ENCODE measurements around the gene TIAM2.
"Not testable (repeated sequence)": the region's sequence is repeated elsewhere in the genome, so short reads cannot be mapped to it uniquely, and the experiment has no call there.

Gene TIAM2

DNA sequence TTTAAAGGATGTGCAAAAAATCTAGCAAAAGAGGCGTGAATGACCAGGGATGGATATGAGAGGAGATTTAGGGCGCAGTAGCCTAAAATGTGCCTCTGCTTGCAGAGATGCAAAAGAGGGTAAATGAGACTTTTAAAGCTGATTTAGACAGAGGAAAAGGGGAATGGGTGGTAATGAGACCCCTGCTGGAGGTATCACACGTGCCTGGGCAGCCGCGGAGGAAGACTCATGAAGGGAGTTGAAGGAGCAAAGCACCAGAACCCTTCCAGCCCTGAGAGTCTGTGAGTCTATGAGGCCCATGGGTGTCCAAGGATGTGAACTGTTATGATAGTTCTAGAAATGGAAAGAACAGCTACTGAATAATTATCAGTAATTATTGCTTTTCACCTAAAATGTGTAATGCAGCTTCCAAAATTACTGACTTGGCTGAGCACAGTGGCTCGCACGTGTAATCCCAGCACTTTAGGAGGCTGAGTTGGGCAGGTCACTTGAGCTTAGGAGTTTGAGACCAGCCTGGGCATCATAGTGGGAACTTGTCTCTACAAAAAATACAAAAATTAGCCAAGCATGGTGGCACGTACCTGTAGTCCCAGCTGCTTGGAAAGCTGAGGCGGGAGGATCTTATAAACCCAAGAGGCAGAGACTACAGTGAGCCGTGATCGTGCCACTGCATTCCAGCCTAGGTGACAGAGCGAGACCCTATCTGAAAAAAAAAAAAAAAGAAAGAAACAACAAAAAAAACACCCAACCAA is 38.2 kb upstream of the TIAM2 start:
- Histone ChIP-seq H3K9me3 (no peaks in the 10 kb centered on the region), H3K4me1 (ENCODE audit: control insufficient read depth in 1 of 2, insufficient read depth in 1 of 2, low read depth in 1 of 2, low read length in 1 of 2) (no peaks in the 10 kb centered on the region), H3K36me3 (no peaks in the 10 kb centered on the region), H3K4me3 (ENCODE audit: low read depth in 1 of 2, low read length in 1 of 2) (no peak overlapping the region), H3K27ac (no peak overlapping the region), H3K27me3 (no peaks in the 10 kb centered on the region)
- TF ChIP-seq, protein P1, sequence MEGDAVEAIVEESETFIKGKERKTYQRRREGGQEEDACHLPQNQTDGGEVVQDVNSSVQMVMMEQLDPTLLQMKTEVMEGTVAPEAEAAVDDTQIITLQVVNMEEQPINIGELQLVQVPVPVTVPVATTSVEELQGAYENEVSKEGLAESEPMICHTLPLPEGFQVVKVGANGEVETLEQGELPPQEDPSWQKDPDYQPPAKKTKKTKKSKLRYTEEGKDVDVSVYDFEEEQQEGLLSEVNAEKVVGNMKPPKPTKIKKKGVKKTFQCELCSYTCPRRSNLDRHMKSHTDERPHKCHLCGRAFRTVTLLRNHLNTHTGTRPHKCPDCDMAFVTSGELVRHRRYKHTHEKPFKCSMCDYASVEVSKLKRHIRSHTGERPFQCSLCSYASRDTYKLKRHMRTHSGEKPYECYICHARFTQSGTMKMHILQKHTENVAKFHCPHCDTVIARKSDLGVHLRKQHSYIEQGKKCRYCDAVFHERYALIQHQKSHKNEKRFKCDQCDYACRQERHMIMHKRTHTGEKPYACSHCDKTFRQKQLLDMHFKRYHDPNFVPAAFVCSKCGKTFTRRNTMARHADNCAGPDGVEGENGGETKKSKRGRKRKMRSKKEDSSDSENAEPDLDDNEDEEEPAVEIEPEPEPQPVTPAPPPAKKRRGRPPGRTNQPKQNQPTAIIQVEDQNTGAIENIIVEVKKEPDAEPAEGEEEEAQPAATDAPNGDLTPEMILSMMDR (IDR thresholded peaks at IDR 0.05), result no peak

DNA sequence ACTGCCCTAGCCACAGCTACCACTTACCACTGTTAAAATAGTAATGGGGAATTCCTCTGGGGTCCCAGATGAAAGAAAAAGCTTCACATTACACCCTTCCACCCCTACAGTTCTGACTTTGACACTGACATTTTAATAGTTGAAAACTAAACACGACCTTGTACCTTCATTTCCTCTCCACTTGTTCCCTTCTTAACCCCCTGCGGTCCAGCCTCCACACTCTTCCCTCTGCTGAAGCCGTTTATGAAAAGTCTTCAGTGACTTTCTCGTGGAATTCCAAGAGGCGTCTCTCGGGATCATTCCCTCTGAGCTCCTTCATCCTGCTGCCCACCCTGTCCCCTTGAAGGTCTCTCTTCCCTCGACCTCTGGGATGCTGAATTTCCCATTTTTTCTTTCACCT is 36.6 kb upstream of the TIAM2 start:
- no peaks in the 10 kb centered on the region for H3K4me1 ChIP-seq (ENCODE audit: control insufficient read depth in 1 of 2, insufficient read depth in 1 of 2, low read depth in 1 of 2, low read length in 1 of 2)
- TF ChIP-seq, protein P1 (IDR thresholded peaks at IDR 0.05), result no peak
- no peak overlapping the region for H3K27ac ChIP-seq
- no peaks in the 10 kb centered on the region for H3K36me3 ChIP-seq
- no peaks in the 10 kb centered on the region for H3K27me3 ChIP-seq
- no peaks in the 10 kb centered on the region for H3K9me3 ChIP-seq
- H3K4me3 ChIP-seq (ENCODE audit: low read depth in 1 of 2, low read length in 1 of 2), result no peak overlapping the region

DNA sequence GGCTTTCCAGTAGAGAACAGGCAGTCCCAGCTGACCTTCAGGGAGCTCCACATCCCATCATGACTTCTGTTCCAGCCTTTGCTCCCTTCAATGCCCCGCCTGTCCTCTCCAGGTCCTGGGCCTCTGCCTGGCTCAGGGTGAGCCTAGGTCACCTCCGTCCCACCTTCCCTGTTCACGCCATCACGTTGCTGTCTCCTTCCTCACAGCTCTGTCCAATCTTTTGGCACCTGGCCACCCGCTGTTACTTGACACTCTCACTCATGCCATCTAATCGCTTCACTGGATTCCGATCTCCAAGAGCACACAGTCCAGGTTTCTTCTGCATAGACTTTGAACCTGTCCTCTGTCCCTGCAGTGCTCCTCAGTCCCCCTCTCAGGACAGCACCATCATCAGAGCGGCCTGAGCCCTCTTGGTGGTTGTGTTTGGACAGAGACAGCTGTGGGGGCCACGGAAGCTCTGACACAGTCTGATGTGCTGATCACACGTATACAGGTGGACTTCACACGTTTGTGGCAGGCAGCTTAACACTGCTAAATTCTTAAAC is 34.7 kb upstream of the TIAM2 start:
- TF ChIP-seq, protein P1 (IDR thresholded peaks at IDR 0.05), result no peak

DNA sequence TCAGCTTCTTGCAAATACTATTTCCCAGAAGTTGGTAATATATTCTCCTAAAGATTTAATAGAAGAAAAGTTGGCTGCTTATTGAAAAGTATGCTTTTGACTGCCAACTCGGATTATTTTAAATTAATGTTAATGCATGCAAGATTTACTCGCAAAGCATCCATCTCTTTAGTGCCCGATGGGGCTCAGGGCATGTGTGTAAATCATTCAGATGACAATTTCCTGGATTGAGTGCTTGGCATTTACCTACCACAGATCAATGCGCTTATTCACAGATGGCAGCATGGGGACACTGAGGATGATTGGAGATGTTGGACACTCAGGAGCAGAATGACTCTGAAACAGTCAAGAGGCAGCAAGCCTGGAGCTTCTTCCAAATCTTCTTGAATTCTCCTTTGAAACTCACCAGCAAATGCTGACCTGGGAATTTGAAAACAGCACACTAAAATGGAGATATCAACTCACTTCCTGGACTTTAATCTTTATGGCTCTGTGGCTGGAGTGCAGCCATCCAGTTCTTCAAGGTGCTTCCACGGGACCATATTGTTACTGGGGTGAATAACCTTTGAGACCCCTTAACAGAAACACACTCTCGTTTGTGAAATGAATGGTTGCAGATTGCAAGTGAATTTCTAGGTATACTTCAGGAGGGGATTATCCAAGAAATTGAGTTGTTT is 34.1 kb upstream of the TIAM2 start:
- Histone ChIP-seq H3K4me1 (ENCODE audit: control insufficient read depth in 1 of 2, insufficient read depth in 1 of 2, low read depth in 1 of 2, low read length in 1 of 2) (no peaks in the 10 kb centered on the region), H3K4me3 (ENCODE audit: low read depth in 1 of 2, low read length in 1 of 2) (no peak overlapping the region), H3K36me3 (no peaks in the 10 kb centered on the region), H3K27ac (no peak overlapping the region), H3K27me3 (no peaks in the 10 kb centered on the region), H3K9me3 (no peaks in the 10 kb centered on the region)
- TF ChIP-seq, protein P1 (IDR thresholded peaks at IDR 0.05), result no peak

More for the DNA sequence above, 34.7 kb upstream of the TIAM2 start:
- Histone ChIP-seq H3K4me3 (ENCODE audit: low read depth in 1 of 2, low read length in 1 of 2) (no peak overlapping the region), H3K27me3 (no peaks in the 10 kb centered on the region), H3K36me3 (no peaks in the 10 kb centered on the region), H3K27ac (no peak overlapping the region), H3K4me1 (ENCODE audit: control insufficient read depth in 1 of 2, insufficient read depth in 1 of 2, low read depth in 1 of 2, low read length in 1 of 2) (no peaks in the 10 kb centered on the region), H3K9me3 (no peaks in the 10 kb centered on the region)

DNA sequence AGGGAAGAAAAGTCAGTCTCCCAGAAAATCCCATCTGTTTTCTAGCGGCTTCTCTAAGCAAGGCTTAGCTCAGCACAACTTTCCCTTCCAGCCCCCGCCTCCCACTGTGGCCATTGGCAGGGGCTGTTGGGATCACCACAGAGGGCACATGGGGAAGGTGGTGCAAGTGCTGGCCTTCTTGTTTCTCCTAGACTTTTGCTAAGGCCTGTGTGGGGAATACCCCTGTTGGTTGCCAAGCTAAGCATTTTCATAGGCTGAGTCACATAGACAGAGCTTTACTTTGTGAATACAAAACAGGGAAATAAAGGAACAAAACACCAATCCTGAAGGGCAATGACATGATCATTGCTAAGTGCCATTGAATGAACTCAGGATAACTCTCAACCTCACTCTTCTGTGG is 32.4 kb upstream of the TIAM2 start:
- Histone ChIP-seq H3K27ac (no peak overlapping the region), H3K27me3 (no peaks in the 10 kb centered on the region), H3K4me3 (ENCODE audit: low read depth in 1 of 2, low read length in 1 of 2) (no peak overlapping the region), H3K4me1 (ENCODE audit: control insufficient read depth in 1 of 2, insufficient read depth in 1 of 2, low read depth in 1 of 2, low read length in 1 of 2) (no peaks in the 10 kb centered on the region), H3K36me3 (no peaks in the 10 kb centered on the region), H3K9me3 (no peaks in the 10 kb centered on the region)
- TF ChIP-seq, protein P1 (IDR thresholded peaks at IDR 0.05), result no peak

DNA sequence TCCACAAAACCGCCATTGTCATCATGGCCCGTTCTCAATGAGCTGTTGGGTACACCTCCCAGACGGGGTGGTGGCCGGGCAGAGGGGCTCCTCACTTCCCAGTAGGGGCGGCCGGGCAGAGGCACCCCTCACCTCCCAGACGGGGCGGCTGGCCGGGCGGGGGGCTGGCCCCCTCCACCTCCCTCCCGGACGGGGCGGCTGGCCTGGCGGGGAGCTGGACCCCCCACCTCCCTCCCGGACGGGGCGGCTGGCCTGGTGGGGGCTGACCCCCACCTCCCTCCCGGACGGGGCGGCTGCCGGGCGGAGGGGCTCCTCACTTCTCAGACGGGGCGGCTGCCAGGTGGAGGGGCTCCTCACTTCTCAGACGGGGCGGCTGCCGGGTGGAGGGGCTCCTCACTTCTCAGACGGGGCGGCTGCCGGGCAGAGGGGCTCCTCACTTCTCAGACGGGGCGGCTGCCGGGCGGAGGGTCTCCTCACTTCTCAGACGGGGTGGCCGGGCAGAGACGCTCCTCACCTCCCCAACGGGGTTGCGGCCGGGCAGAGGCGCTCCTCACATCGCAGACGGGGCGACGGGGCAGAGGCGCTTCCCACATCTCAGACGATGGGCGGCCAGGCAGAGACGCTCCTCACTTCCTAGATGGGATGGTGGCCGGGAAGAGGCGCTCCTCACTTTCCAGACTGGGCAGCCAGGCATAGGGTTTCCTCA is 28.9 kb upstream of the TIAM2 start:
- H3K27ac ChIP-seq; H3K27me3 ChIP-seq; H3K4me3 ChIP-seq (ENCODE audit: low read depth in 1 of 2, low read length in 1 of 2); H3K4me1 ChIP-seq (ENCODE audit: control insufficient read depth in 1 of 2, insufficient read depth in 1 of 2, low read depth in 1 of 2, low read length in 1 of 2); H3K9me3 ChIP-seq; H3K36me3 ChIP-seq: not testable (repeated sequence)

Measured in neutrophil (primary cell).